A673 (cell line): ENCODE results near the gene DGKA. TPM values are rescaled to one million over a fixed set of nuclear protein-coding genes. Genes with fewer than 3 reads are reported as not detected.

Source experiments
- BruUV-seq: library from RNA; stranded (reverse); fragments of 400-500 nt; replicated peaks from 2 replicates; lab custom pipeline; 2021; lab: Mats Ljungman, UMichigan
- CTCF ChIA-PET: fragments of 300-600 bp; sonication (Branson Sonifier 250); formaldehyde crosslinking; loops from one replicate; lab custom pipeline; 2022; ENCODE audit warnings: antibody characterized with exemption; lab: Charles Lee
- POLR2A ChIA-PET: fragments of 300-600 bp; sonication (Branson Sonifier 250); formaldehyde crosslinking; loops from one replicate; lab custom pipeline; 2022; ENCODE audit warnings: antibody characterized with exemption; ENCODE audit not compliant: low non-redundant PET; lab: Charles Lee
- DNase-seq: peaks from one replicate; pipeline ENCODE4 v3.0.0-alpha.2; 2015; ENCODE audit warnings: low spot score
- H3K27ac ChIP-seq: fragments of 200-600 bp; sonication (generic); 2 replicates; pipeline ENCODE4 v1.5.1; 2016; ENCODE audit warnings: mixed run types, low read depth, mild to moderate bottlenecking, mixed read lengths, antibody characterized with exemption, low read length; ENCODE audit not compliant: poor library complexity, severe bottlenecking
- H3K27me3 ChIP-seq: fragments of 200-600 bp; sonication (generic); replicated peaks from 2 replicates; pipeline ENCODE4 v1.6.1; 2017; ENCODE audit warnings: mixed run types, low read depth, mild to moderate bottlenecking, mixed read lengths, antibody characterized with exemption, low read length; ENCODE audit not compliant: insufficient read depth, poor library complexity
- H3K36me3 ChIP-seq: fragments of 200-600 bp; sonication (generic); 2 replicates; pipeline ENCODE4 v1.6.1; 2016; ENCODE audit warnings: mixed run types, mild to moderate bottlenecking, mixed read lengths, antibody characterized with exemption, low read length; ENCODE audit not compliant: insufficient read depth, poor library complexity, severe bottlenecking
- H3K4me1 ChIP-seq: fragments of 200-600 bp; sonication (generic); 2 replicates; pipeline ENCODE4 v1.6.1; 2017; ENCODE audit warnings: mixed run types, mild to moderate bottlenecking, mixed read lengths, antibody characterized with exemption, low read length; ENCODE audit not compliant: insufficient read depth, poor library complexity, severe bottlenecking
- H3K4me3 ChIP-seq: fragments of 200-600 bp; sonication (generic); 2 replicates; pipeline ENCODE4 v1.5.1; 2016; ENCODE audit warnings: low read depth, mixed run types, mild to moderate bottlenecking, mixed read lengths, low read length; ENCODE audit not compliant: poor library complexity, severe bottlenecking
- H3K9me3 ChIP-seq: fragments of 200-600 bp; sonication (generic); 2 replicates; pipeline ENCODE4 v1.6.1; 2016; ENCODE audit warnings: mixed run types, low read depth, mild to moderate bottlenecking, mixed read lengths, antibody characterized with exemption, low read length; ENCODE audit not compliant: poor library complexity, severe bottlenecking
- CTCF ChIP-seq: fragments of 300-800, 200-600 bp; sonication (generic); conservative IDR thresholded peaks from 2 replicates; pipeline ENCODE4 v1.5.1; 2017; ENCODE audit warnings: low read depth, mild to moderate bottlenecking, antibody characterized with exemption, low read length, moderate library complexity, mixed read lengths
- EZH2 ChIP-seq: fragments of 200-600 bp; sonication (generic); IDR thresholded peaks from 2 replicates; pipeline ENCODE4 v1.6.1; 2017; ENCODE audit warnings: borderline replicate concordance, low read depth, mild to moderate bottlenecking, mixed read lengths, antibody characterized with exemption, low read length; ENCODE audit not compliant: poor library complexity, severe bottlenecking
- intact Hi-C: fragments of 100-400 bp; cut with micrococcal nuclease; formaldehyde crosslinking; loops from one replicate; pipeline ENCODE4 v1.10.0; 2022; ENCODE audit not compliant: unreplicated experiment
- total RNA-seq: library from RNA; stranded (reverse); gene quantifications from 2 replicates; pipeline ENCODE4 v1.2.3, GENCODE V29; 2021

The DGKA gene
- total RNA-seq, 1 experiment from 2014 or later: 10.1 TPM

GRCh38 chr12:55937981-55938380, 7.0 kb downstream of the DGKA start:
- Histone ChIP-seq H3K36me3 (no peaks in the 10 kb centered on the region), H3K27ac (no peak overlapping the region), H3K9me3 (no peaks in the 10 kb centered on the region), H3K4me1 (peaks cover 15% of the 10 kb centered on the region), H3K27me3 (no peaks in the 10 kb centered on the region), H3K4me3 (no peak overlapping the region)
- DNase-seq: no peak
- ChIA-PET CTCF (no interaction called here), POLR2A (no interaction called here)
- no TSS peak for BruUV-seq
- TF ChIP-seq EZH2 (no peak), CTCF (no peak)
- intact Hi-C loops: loop anchor here (2.0 kb wide), 1 partner anchor 199 kb away; no protein-coding TSS in a partner anchor

GRCh38 chr12:55938826-55939501, 8.0 kb downstream of the DGKA start:
- H3K27me3 ChIP-seq: no peaks in the 10 kb centered on the region
- H3K36me3 ChIP-seq: no peaks in the 10 kb centered on the region
- TF ChIP-seq EZH2 (no peak), CTCF (no peak)
- intact Hi-C loops: loop anchor here (2.0 kb wide), 1 partner anchor 200 kb away; no protein-coding TSS in a partner anchor
- no peaks in the 10 kb centered on the region for H3K9me3 ChIP-seq
- H3K4me3 ChIP-seq: no peak overlapping the region
- ChIA-PET POLR2A (no interaction called here), CTCF (interaction anchor here (1.9 to 2.0 kb wide), 2 partner anchors 9 to 35 kb away, joined by 6 to 7 read pairs; partner anchors contain the start of gene RAB5B)
- BruUV-seq: no TSS peak
- no peak overlapping the region for H3K27ac ChIP-seq
- H3K4me1 ChIP-seq: peaks cover 5% of the 10 kb centered on the region
- no peak for DNase-seq

- Histone ChIP-seq H3K9me3 (no peaks in the 10 kb centered on the region), H3K4me3 (no peak overlapping the region), H3K36me3 (no peaks in the 10 kb centered on the region), H3K4me1 (no peaks in the 10 kb centered on the region), H3K27ac (no peak overlapping the region), H3K27me3 (no peaks in the 10 kb centered on the region)
- peak; percentile 85 for DNase-seq
- TF ChIP-seq CTCF (peak; percentile 95), EZH2 (no peak)
- ChIA-PET POLR2A (no interaction called here), CTCF (interaction anchor here (0.6 to 2.0 kb wide), 8 partner anchors 9 to 202 kb away, joined by 3 to 7 read pairs (median 4); partner anchors contain the start of genes ORMDL2, RAB5B and SARNP)
- intact Hi-C loops: no loop called here
- BruUV-seq: no TSS peak
Measured at GRCh38 chr12:55940065-55940732, 9.2 kb downstream of the DGKA start.
